H9 (cell line): ENCODE results near the gene ASCC1. TPM values are rescaled to one million over a fixed set of nuclear protein-coding genes. Genes with fewer than 3 reads are reported as not detected.
A peak's percentile ranks its signal among the peaks of the same experiment; 100 is the strongest.

ENCODE experiments used
- DNase-seq: peaks from one replicate; pipeline ENCODE4 v3.0.0-alpha.2; 2017
- H2AFZ ChIP-seq: one replicate; pipeline ENCODE4 v1.6.1; 2013; ENCODE audit warnings: mild to moderate bottlenecking, low read length, control low read depth, moderate library complexity
- H2AK5ac ChIP-seq: 2 replicates; pipeline ENCODE4 v1.6.1; 2013; ENCODE audit warnings: low read length, control low read depth, mixed read lengths; ENCODE audit not compliant: insufficient read length
- H2BK120ac ChIP-seq: one replicate; pipeline ENCODE4 v1.6.1; 2013; ENCODE audit warnings: low read depth, mild to moderate bottlenecking, low read length, control low read depth, inconsistent platforms; ENCODE audit not compliant: poor library complexity, severe bottlenecking
- H2BK12ac ChIP-seq: 2 replicates; pipeline ENCODE4 v1.6.1; 2013; ENCODE audit warnings: low read length, control low read depth, mixed read lengths, low read depth; ENCODE audit not compliant: insufficient read length
- H2BK15ac ChIP-seq: 2 replicates; pipeline ENCODE4 v1.6.1; 2013; ENCODE audit warnings: low read depth, low read length, control low read depth
- H2BK20ac ChIP-seq: one replicate; pipeline ENCODE4 v1.6.1; 2013; ENCODE audit warnings: low read depth, mild to moderate bottlenecking, low read length, control low read depth, inconsistent platforms; ENCODE audit not compliant: poor library complexity, severe bottlenecking
- H2BK5ac ChIP-seq: 2 replicates; pipeline ENCODE4 v1.6.1; 2013; ENCODE audit warnings: low read length, control low read depth, mixed read lengths; ENCODE audit not compliant: insufficient read length
- H3K14ac ChIP-seq: 2 replicates; pipeline ENCODE4 v1.6.1; 2013; ENCODE audit warnings: low read length, control low read depth; ENCODE audit not compliant: insufficient read depth
- H3K18ac ChIP-seq: 2 replicates; pipeline ENCODE4 v1.6.1; 2013; ENCODE audit warnings: low read depth, mild to moderate bottlenecking, mixed read lengths, low read length, control low read depth; ENCODE audit not compliant: insufficient read length
- H3K23ac ChIP-seq: 2 replicates; pipeline ENCODE4 v1.6.1; 2013; ENCODE audit warnings: low read length, control low read depth, mixed read lengths, low read depth; ENCODE audit not compliant: insufficient read length
- H3K23me2 ChIP-seq: 2 replicates; pipeline ENCODE4 v1.6.1; 2013; ENCODE audit warnings: low read depth, mild to moderate bottlenecking, mixed read lengths, low read length, control low read depth; ENCODE audit not compliant: insufficient read length, poor library complexity, severe bottlenecking
- H3K27ac ChIP-seq: 2 replicates; pipeline ENCODE4 v1.5.1; 2013; ENCODE audit warnings: low read length, control low read depth, mixed read lengths, low read depth; ENCODE audit not compliant: insufficient read length
- H3K27me3 ChIP-seq: 2 replicates; pipeline ENCODE4 v1.6.1; 2013; ENCODE audit warnings: low read length, control low read depth, inconsistent platforms; ENCODE audit not compliant: insufficient read depth
- H3K4ac ChIP-seq: 2 replicates; pipeline ENCODE4 v1.6.1; 2013; ENCODE audit warnings: low read depth, mild to moderate bottlenecking, control low read depth, inconsistent platforms, low read length, moderate library complexity
- H3K4me1 ChIP-seq: 2 replicates; pipeline ENCODE4 v1.6.1; 2013; ENCODE audit warnings: low read length, control low read depth, inconsistent platforms; ENCODE audit not compliant: insufficient read depth
- H3K4me2 ChIP-seq: 2 replicates; pipeline ENCODE4 v1.6.1; 2013; ENCODE audit warnings: low read length, control low read depth, mixed read lengths; ENCODE audit not compliant: insufficient read length, insufficient read depth
- H3K56ac ChIP-seq: 2 replicates; pipeline ENCODE4 v1.6.1; 2013; ENCODE audit warnings: low read depth, mild to moderate bottlenecking, mixed read lengths, low read length, control low read depth; ENCODE audit not compliant: insufficient read length
- H3K79me1 ChIP-seq: 2 replicates; pipeline ENCODE4 v1.6.1; 2013; ENCODE audit warnings: low read depth, mild to moderate bottlenecking, moderate library complexity, low read length, control low read depth, inconsistent platforms; ENCODE audit not compliant: insufficient read depth, poor library complexity, severe bottlenecking
- H3K79me2 ChIP-seq: 2 replicates; pipeline ENCODE4 v1.6.1; 2013; ENCODE audit warnings: low read length, control low read depth, inconsistent platforms; ENCODE audit not compliant: insufficient read depth
- H3K9ac ChIP-seq: 2 replicates; pipeline ENCODE4 v1.6.1; 2013; ENCODE audit warnings: low read length, control low read depth, mixed read lengths; ENCODE audit not compliant: insufficient read length; ENCODE audit errors: extremely low read depth
- H3K9me3 ChIP-seq: one replicate; pipeline ENCODE4 v1.6.1; 2013; ENCODE audit warnings: low read depth, low read length, inconsistent platforms; ENCODE audit not compliant: control insufficient read depth
- H3T11ph ChIP-seq: one replicate; pipeline ENCODE4 v1.6.1; 2013; ENCODE audit warnings: mild to moderate bottlenecking, low read length, control low read depth, inconsistent platforms
- H4K20me1 ChIP-seq: one replicate; pipeline ENCODE4 v1.6.1; 2013; ENCODE audit not compliant: control insufficient read depth, insufficient read length, insufficient read depth
- H4K5ac ChIP-seq: 2 replicates; pipeline ENCODE4 v1.6.1; 2013; ENCODE audit warnings: low read depth, mild to moderate bottlenecking, mixed read lengths, low read length, control low read depth; ENCODE audit not compliant: insufficient read length
- H4K8ac ChIP-seq: replicated peaks from 2 replicates; pipeline ENCODE4 v1.6.1; 2013; ENCODE audit warnings: low read length, control low read depth, mixed read lengths, low read depth; ENCODE audit not compliant: insufficient read length
- H4K91ac ChIP-seq: 2 replicates; pipeline ENCODE4 v1.6.1; 2013; ENCODE audit warnings: low read depth, mild to moderate bottlenecking, moderate library complexity, mixed read lengths, low read length, control low read depth; ENCODE audit not compliant: insufficient read length
- H3K27ac Mint-ChIP-seq, 3 experiments: 2 replicates in 2 of 3; 3 replicates in 1 of 3; pipeline ENCODE4 v1.8.0; 2020 to 2021; ENCODE audit warnings: mixed read lengths in 3 of 3, mild to moderate bottlenecking in 1 of 3, moderate library complexity in 1 of 3
- H3K27me3 Mint-ChIP-seq: 2 replicates; pipeline ENCODE4 v1.8.0; 2021; ENCODE audit warnings: low read depth, mild to moderate bottlenecking, moderate library complexity, mixed read lengths
- H3K36me3 Mint-ChIP-seq, 3 experiments: 2 replicates in 2 of 3; 3 replicates in 1 of 3; pipeline ENCODE4 v1.8.0; 2020 to 2021; ENCODE audit warnings: low read depth in 3 of 3, mixed read lengths in 3 of 3; ENCODE audit not compliant: insufficient read depth in 1 of 3
- H3K4me1 Mint-ChIP-seq, 2 experiments: 2 replicates each; pipeline ENCODE4 v1.8.0; 2020; ENCODE audit warnings: mixed read lengths in 2 of 2
- H3K4me3 Mint-ChIP-seq, 2 experiments: 2 replicates in 1 of 2; 3 replicates in 1 of 2; pipeline ENCODE4 v1.8.0; 2020 to 2021; ENCODE audit warnings: mild to moderate bottlenecking in 2 of 2, mixed read lengths in 2 of 2, moderate library complexity in 1 of 2
- H3K9me3 Mint-ChIP-seq, 2 experiments: 2 replicates in 1 of 2; 3 replicates in 1 of 2; pipeline ENCODE4 v1.8.0; 2020; ENCODE audit warnings: mild to moderate bottlenecking in 2 of 2, mixed read lengths in 2 of 2, moderate library complexity in 1 of 2
- CTCF ChIP-seq: fragments of 200-600 bp; sonication (generic); conservative IDR thresholded peaks from 3 replicates; pipeline ENCODE4 v1.8.0; 2021; ENCODE audit warnings: antibody characterized with exemption, mild to moderate bottlenecking
- WGBS: extraction: QIAGEN DNeasy Blood & Tissue Kit; methylation state at CpG from one replicate; pipeline ENCODE4 v1.1.7; 2013; ENCODE audit warnings: missing lambda C conversion rate, low lambda C conversion rate, mixed read lengths; ENCODE audit not compliant: insufficient read length; ENCODE audit errors: extremely low coverage; 5-methylcytosine and 5-hydroxymethylcytosine counted together
- total RNA-seq: library from RNA; stranded (reverse); gene quantifications from 2 replicates; pipeline ENCODE4 v1.2.1, GENCODE V29; 2021

The ASCC1 gene
- total RNA-seq, 1 experiment from 2014 or later = 41.2 TPM

DNA sequence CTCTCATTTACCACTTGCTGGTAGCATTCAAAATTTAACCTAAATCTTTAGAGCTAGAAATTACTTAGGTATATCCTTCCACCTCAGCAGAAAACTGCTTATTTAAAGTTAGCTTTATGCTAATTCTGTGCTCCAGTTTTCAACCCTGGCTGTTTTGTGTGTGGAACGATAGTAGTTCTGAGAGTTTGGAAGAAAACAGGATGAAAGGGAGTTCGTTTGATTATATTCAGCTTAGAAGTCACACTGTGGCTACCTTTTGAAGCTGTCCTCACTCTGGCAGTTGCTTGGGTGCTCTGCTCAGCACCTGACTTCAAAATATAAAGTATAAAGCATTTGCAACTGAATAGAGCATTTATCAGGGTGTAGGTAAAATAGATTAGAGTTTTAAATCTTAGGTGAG lies 2.6 kb upstream of the ASCC1 start:
- no peak overlapping the region for H3K56ac ChIP-seq
- no peak overlapping the region for H3K4me2 ChIP-seq
- peaks cover 7% of the 10 kb centered on the region for H3K79me1 ChIP-seq
- H2AK5ac ChIP-seq = no peak overlapping the region
- no peak overlapping the region for H2BK120ac ChIP-seq
- Mint-ChIP-seq H3K27me3 (peaks cover 3% of the 10 kb centered on the region; the same call in 1 of the 2 replicates), H3K4me3 (no peak overlapping the region), H3K27ac (0 out of 7 replicates have a peak overlapping the region, but pooled peaks of 1 of the 3 experiments have one; percentile 80), H3K36me3 (peaks cover 3 to 22% (median 13%) of the 10 kb centered on the region in 3 experiments; a peak in 6 of 7 replicates), H3K9me3 (no peaks in the 10 kb centered on the region; a peak in 1 of 5 replicates), H3K4me1 (peaks cover 18 to 29% of the 10 kb centered on the region in 2 experiments)
- no peak overlapping the region for H3K4ac ChIP-seq
- H3K4me1 ChIP-seq = 0 out of 2 replicates have a peak, but pooled peaks cover 2% of the 10 kb centered on the region
- H3K9ac ChIP-seq = no peak overlapping the region
- no peak overlapping the region for H3K27ac ChIP-seq
- no peak overlapping the region for H3T11ph ChIP-seq
- H2BK5ac ChIP-seq = no peak overlapping the region
- H3K9me3 ChIP-seq = no peaks in the 10 kb centered on the region
- no peak overlapping the region for H2BK20ac ChIP-seq
- H2BK15ac ChIP-seq = no peak overlapping the region
- H2AFZ ChIP-seq = no peak overlapping the region
- no peaks in the 10 kb centered on the region for H4K20me1 ChIP-seq
- H3K14ac ChIP-seq = no peak overlapping the region
- no peaks in the 10 kb centered on the region for H3K27me3 ChIP-seq
- no peak for DNase-seq
- no peak overlapping the region for H4K91ac ChIP-seq
- no CpG with 5 or more reads among the region's 2 CpGs for WGBS
- no peak overlapping the region for H2BK12ac ChIP-seq
- no peak for TF ChIP-seq CTCF
- no peak overlapping the region for H4K5ac ChIP-seq
- H3K23ac ChIP-seq = no peak overlapping the region
- H3K23me2 ChIP-seq = peaks cover 5% of the 10 kb centered on the region
- H3K18ac ChIP-seq = no peak overlapping the region
- H4K8ac ChIP-seq = no peak overlapping the region
- peaks cover 10% of the 10 kb centered on the region; the same call in 1 of the 2 replicates for H3K79me2 ChIP-seq
